HG03558 (cell line): ENCODE results near the gene GNA12.

ENCODE experiments used
- ATAC-seq: cut with Tn5 transposase; IDR thresholded peaks from one replicate; pipeline ENCODE4 v1.9.1; 2021; ENCODE audit warnings: moderate number of reproducible peaks; ENCODE audit not compliant: unreplicated experiment; ENCODE audit errors: extremely low read depth

Gene GNA12

GRCh38 chr7:2721842-2722241, 122.3 kb downstream of the GNA12 start:
- no peak for ATAC-seq

DNA sequence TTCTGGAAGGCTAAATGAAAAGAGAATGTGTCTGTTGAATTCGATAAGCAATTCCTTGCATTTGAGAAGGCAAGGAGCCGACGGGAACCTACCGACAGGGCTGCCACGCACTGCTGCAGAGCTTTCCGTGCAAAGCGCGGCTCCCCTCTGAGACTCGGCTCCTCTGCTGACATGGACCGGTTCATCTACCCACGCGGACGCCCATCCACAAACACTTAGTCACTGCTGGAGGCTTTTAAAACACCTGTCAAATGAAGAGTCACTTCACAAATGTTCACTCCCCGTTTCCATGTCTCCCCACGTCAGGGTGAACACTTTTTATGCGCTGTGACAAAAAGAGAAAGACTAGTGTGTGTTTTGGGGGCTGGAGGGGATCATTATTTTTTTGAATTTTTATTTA, 124.1 kb downstream of the GNA12 start:
- ATAC-seq = no peak

- no peak for ATAC-seq
Observed at GRCh38 chr7:2719007-2719406, 125.1 kb downstream of the GNA12 start.

- ATAC-seq = no peak
Observed at GRCh38 chr7:2718296-2718965, 125.7 kb downstream of the GNA12 start.

GRCh38 chr7:2717293-2718261, 126.5 kb downstream of the GNA12 start:
- no peak for ATAC-seq

- ATAC-seq = no peak
Observed at GRCh38 chr7:2716906-2717292, 127.2 kb downstream of the GNA12 start.

DNA sequence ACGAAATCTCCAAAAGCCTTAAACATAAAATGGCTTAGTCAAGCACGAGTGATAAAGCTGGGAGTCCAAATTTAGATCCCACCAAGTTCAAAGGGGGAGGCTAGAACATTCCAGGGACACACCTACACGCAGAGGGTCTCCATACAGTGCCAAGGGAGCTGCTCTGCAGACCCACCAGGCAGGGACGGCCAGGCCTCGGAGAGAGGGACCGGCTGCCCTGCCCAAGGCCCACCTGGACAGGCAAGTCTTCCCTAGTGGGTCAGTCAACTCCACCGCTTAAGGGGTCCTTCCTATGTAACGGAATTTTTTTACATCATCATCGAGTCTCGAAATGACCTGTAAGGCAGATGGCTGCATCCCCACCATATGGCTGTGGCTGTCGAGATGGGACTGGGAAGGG, 127.6 kb downstream of the GNA12 start:
- no peak for ATAC-seq

DNA sequence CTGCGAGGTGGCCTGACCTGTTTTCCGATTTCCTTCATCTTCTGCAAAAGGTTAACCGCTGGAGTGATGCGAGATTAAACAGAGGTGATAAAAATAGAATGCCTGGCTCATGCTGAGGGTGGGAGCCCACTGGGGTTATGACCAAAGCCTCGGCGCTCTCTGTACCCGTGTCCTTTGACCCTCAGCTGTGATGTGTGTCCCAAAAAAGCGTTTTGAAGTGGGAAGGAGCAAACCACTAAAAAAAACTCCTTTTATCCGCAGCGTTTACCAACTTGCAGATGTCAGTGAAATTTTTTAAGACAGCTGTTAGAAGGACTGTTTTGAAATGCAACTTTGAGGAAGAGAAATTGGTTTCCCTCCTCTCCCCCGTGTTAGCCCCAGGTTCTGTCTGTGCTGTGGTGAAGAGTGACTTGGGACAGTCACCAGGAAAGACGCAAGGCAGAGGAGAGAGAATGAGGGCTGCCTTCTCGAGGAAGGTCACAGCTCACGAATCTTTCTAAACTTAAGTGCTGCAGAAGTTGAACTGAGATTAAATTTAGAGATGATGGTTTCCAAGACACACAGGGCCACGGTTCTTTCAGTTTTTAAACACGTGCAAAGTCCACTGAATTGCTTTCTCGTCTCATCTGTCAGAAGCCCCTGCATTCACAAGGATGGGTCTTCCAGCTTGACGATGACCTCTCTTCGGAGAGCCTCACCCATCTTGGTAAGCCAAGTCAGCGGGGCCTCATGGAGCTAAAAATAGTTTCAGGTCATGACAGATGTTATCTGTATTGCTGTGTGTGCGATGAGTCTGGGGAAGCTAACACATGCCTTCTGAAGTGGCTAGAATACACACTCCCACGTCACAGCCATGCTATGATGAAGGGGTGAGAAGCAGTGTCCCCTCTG, 128.5 kb downstream of the GNA12 start:
- ATAC-seq = no peak

DNA sequence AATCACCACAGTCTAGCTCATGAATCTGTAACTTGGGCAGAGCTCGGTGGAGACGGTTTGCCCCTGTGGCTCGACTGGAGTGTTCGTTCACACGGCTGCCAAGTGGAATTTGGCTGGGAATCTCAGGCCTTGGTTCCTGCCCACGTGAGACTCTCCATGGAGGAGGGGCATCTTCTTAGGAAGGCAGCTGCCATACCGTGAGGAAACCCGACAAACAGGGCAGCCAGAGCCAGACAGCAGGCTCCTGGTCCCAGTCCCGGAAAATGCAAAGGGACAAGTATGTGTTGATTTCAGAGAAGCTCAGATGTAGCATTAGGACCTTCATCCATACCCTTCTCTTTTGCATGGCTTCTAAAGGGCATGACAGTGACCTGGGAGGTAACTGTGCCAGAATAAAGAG, 129.5 kb downstream of the GNA12 start:
- no peak for ATAC-seq

DNA sequence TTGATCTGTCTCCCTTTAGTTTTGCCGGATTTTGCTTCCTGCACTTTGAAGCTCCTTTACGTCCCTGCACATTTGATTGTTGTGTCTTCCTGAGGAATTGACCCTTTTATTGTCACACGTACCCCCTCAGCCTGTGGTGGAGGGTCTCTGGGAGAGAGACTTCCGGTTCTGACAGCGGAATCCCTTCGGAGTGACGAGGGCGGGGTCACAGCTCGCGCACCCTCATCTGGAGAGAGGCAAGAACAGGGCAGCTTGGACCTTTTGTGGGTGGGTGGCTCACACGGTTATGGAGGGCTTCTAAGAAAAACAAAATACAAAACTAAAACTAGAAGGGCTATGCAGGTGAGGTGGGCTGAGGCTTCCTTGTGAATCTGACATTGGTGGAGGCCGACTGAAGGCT, 130.1 kb downstream of the GNA12 start:
- no peak for ATAC-seq

- ATAC-seq = no peak
Observed at GRCh38 chr7:2713370-2713769, 130.7 kb downstream of the GNA12 start.

DNA sequence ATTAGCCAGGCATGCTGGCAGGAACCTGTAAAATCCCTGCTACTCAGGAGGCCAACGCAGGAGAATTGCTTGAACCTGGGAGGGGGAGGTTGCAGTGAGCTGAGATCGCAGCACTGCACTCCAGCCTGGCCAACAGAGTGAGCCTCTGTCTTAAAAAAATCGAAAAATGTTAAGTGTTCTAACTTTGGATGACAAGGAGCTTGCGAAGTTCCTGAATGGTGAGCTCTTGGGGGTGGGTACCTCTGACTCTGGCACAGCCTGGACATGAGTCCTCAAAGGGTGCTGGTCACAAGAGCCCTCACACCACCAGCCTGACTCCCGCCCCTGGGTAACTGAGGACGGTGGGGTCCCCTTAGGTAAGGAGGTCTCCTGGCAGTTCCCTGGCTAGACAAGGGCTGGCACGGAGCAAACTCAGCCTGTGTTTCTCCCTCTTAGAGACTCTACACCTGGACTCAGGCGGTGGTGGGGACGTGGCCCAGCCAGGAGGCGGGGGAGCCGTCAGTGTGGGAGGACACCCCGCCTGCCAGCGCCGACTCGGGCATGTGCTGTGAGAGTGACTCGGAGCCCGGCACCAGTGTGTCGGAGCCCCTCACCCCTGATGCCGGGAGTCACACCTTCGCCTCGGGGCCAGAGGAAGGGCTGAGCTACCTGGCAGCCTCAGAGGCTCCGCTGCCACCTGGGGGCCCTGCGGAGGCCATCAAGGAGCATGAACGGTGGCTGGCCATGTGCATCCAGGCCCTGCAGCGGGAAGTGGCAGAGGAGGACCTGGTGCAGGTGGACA, 132.0 kb downstream of the GNA12 start:
- ATAC-seq = no peak

GRCh38 chr7:2710901-2711551, 133.1 kb downstream of the GNA12 start:
- peak; percentile 29 for ATAC-seq

GRCh38 chr7:2710286-2710655, 133.8 kb downstream of the GNA12 start:
- peak; percentile 30 for ATAC-seq

GRCh38 chr7:2709553-2710285, 134.4 kb downstream of the GNA12 start:
- ATAC-seq = no peak

DNA sequence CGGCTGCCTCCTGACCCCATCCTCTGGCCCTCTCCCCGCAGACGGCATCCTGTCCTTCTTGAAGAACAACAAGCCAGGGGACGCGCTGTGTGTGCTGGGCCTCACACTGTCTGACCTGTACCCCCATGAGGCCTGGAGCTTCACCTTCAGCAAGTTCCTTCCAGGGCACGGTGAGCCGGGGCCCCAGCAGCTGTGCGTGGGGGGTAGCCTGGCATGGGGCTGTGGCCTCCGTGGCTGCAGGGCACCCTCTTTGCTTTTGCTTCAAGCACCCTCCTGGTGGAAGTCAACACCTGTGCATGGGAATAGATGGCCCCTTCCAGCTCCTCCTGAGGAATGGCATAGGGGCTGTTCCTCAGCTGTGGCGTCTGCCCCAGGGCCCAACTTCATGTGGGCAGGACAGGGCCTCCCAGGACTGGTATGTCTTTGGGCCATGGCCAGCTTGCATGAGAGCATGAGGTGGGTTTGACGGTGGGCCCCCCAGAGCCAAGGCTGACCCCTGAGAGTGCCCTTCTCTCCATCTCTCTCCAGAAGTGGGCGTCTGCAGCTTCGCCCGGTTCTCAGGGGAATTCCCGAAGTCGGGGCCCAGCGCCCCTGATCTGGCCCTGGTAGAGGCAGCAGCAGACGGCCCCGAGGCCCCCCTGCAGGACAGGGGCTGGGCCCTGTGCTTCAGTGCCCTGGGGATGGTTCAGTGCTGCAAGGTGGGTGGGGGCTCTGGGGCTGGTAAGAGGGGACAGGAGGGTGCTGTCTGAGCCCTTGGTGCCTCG, 135.4 kb downstream of the GNA12 start:
- no peak for ATAC-seq

DNA sequence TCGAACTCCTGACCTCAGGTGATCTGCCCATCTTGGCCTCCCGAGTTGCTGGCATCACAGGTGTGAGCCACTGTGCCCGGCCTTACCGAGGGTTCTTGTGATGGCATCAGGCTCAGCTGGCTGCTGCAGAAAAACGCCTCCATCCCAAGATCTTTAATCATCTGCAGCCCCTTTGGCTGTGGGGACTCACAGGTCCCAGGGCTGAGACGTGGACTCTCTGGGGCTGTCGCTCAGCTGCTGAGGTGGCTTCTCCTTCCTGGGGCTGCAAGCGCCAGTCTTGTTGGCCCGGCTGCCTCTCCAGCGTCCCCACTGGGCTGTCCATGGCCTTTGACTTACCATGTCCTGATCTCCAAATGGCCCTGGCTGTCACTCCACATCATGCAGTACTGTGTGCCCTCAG, 136.1 kb downstream of the GNA12 start:
- no peak for ATAC-seq

- ATAC-seq = no peak
Observed at GRCh38 chr7:2707481-2707880, 136.6 kb downstream of the GNA12 start.
